ENCODE results near the gene STX2. TPM values are rescaled to one million over a fixed set of nuclear protein-coding genes. Genes with fewer than 3 reads are reported as not detected.
A peak's percentile ranks its signal among the peaks of the same experiment; 100 is the strongest.

Gene STX2
- total and polyA plus RNA-seq, 2 experiments from 2014 or later, result 12.4 to 23.1 TPM

- Histone ChIP-seq H3K9me3 (ENCODE audit: low read depth) (no peaks in the 10 kb centered on the region), H3K4me1 (ENCODE audit: insufficient read depth) (peaks cover 28% of the 10 kb centered on the region), H3K4me2 (peak overlapping the region; percentile 58), H4K20me1 (ENCODE audit: insufficient read depth, poor library complexity, severe bottlenecking) (peaks cover 3% of the 10 kb centered on the region), H3K4me3 (no peak overlapping the region), H3K27me3 (no peaks in the 10 kb centered on the region), H3K79me2 (peaks cover 50% of the 10 kb centered on the region), H3K9me2 (replicated peaks; ENCODE audit: insufficient read depth) (no peaks in the 10 kb centered on the region), H3K36me3 (replicated peaks; ENCODE audit: insufficient read depth, low read depth) (no peaks in the 10 kb centered on the region), H2AFZ (no peak overlapping the region), H3K27ac (peak overlapping the region; percentile 57)
- TF ChIP-seq CTCF (IDR thresholded peaks at IDR 0.05; ENCODE audit: poor library complexity), result no peak
- no peak for TF ChIP-seq EZH2 (IDR thresholded peaks at IDR 0.05; ENCODE audit: borderline replicate concordance)
- TF ChIP-seq EZH2phosphoT487 (IDR thresholded peaks at IDR 0.05; ENCODE audit: low read depth, severe bottlenecking, unreplicated experiment), result no peak
- 73% methylated on average over 17 of the region's 17 CpGs for WGBS (ENCODE audit: low lambda C conversion rate, missing lambda C conversion rate)
- peak; percentile 74 for DNase-seq (ENCODE audit: low spot score)
Observed at GRCh38 chr12:130832561-130833209, 6.4 kb downstream of the STX2 start.

- Histone ChIP-seq H3K4me2 (peak overlapping the region; percentile 58), H3K36me3 (replicated peaks; ENCODE audit: insufficient read depth, low read depth) (no peaks in the 10 kb centered on the region), H2AFZ (no peak overlapping the region), H3K27me3 (no peaks in the 10 kb centered on the region), H3K4me1 (ENCODE audit: insufficient read depth) (peaks cover 28% of the 10 kb centered on the region), H3K27ac (peak overlapping the region; percentile 20), H3K79me2 (peaks cover 43% of the 10 kb centered on the region), H3K9me2 (replicated peaks; ENCODE audit: insufficient read depth) (no peaks in the 10 kb centered on the region), H4K20me1 (ENCODE audit: insufficient read depth, poor library complexity, severe bottlenecking) (peaks cover 3% of the 10 kb centered on the region), H3K4me3 (no peak overlapping the region), H3K9me3 (ENCODE audit: low read depth) (no peaks in the 10 kb centered on the region)
- DNase-seq (ENCODE audit: low spot score), result no peak
- TF ChIP-seq CTCF (IDR thresholded peaks at IDR 0.05; ENCODE audit: poor library complexity), result no peak
- TF ChIP-seq EZH2 (IDR thresholded peaks at IDR 0.05; ENCODE audit: borderline replicate concordance), result no peak
- no peak for TF ChIP-seq EZH2phosphoT487 (IDR thresholded peaks at IDR 0.05; ENCODE audit: low read depth, severe bottlenecking, unreplicated experiment)
- 87% methylated on average over 5 of the region's 5 CpGs for WGBS (ENCODE audit: low lambda C conversion rate, missing lambda C conversion rate)
Observed at GRCh38 chr12:130831876-130832405, 7.1 kb downstream of the STX2 start.

- H2AFZ ChIP-seq, result no peak overlapping the region
- TF ChIP-seq EZH2 (IDR thresholded peaks at IDR 0.05; ENCODE audit: borderline replicate concordance) (no peak), CTCF (IDR thresholded peaks at IDR 0.05; ENCODE audit: poor library complexity) (no peak), EZH2phosphoT487 (IDR thresholded peaks at IDR 0.05; ENCODE audit: low read depth, severe bottlenecking, unreplicated experiment) (no peak)
- no peaks in the 10 kb centered on the region for H3K27me3 ChIP-seq
- H3K4me3 ChIP-seq, result no peak overlapping the region
- H3K27ac ChIP-seq, result peak overlapping the region; percentile 21
- no peak for DNase-seq (ENCODE audit: low spot score)
- H4K20me1 ChIP-seq (ENCODE audit: insufficient read depth, poor library complexity, severe bottlenecking), result peaks cover 3% of the 10 kb centered on the region
- H3K9me2 ChIP-seq (replicated peaks; ENCODE audit: insufficient read depth), result no peaks in the 10 kb centered on the region
- WGBS (ENCODE audit: low lambda C conversion rate, missing lambda C conversion rate), result 86% methylated on average over 4 of the region's 4 CpGs
- H3K36me3 ChIP-seq (replicated peaks; ENCODE audit: insufficient read depth, low read depth), result no peaks in the 10 kb centered on the region
- no peak overlapping the region for H3K4me2 ChIP-seq
- peaks cover 38% of the 10 kb centered on the region for H3K79me2 ChIP-seq
- H3K4me1 ChIP-seq (ENCODE audit: insufficient read depth), result peaks cover 28% of the 10 kb centered on the region
- H3K9me3 ChIP-seq (ENCODE audit: low read depth), result no peaks in the 10 kb centered on the region
Observed at GRCh38 chr12:130831246-130831645, 7.8 kb downstream of the STX2 start.

Data from hepatocyte (in vitro differentiated cells).